CD4-positive, alpha-beta T cell treated with Interleukin-6 at 100 ng/mL for 8 hours (primary cell): ENCODE data around the gene ATP23.
A peak's percentile ranks its signal among the peaks of the same experiment; 100 is the strongest.

ENCODE experiments used
- DNase-seq: peaks from one replicate; pipeline ENCODE4 v3.0.0-alpha.2; 2020; ENCODE audit warnings: mixed read lengths, low spot score

The ATP23 gene

GRCh38 chr12:57941165-57941894 lies at the start of gene ATP23:
Gene ATP23, plus strand, starts transcription at chr12:57941567. Its CDS starts 135 bp downstream, at chr12:57941702.
- DNase-seq, result peak; percentile 93

GRCh38 chr12:57892232-57892972 lies 49.0 kb upstream of the ATP23 start:
- no peak for DNase-seq

- no peak for DNase-seq
These were observed 47.7 kb upstream of the ATP23 start for GRCh38 chr12:57893431-57894353.

DNA sequence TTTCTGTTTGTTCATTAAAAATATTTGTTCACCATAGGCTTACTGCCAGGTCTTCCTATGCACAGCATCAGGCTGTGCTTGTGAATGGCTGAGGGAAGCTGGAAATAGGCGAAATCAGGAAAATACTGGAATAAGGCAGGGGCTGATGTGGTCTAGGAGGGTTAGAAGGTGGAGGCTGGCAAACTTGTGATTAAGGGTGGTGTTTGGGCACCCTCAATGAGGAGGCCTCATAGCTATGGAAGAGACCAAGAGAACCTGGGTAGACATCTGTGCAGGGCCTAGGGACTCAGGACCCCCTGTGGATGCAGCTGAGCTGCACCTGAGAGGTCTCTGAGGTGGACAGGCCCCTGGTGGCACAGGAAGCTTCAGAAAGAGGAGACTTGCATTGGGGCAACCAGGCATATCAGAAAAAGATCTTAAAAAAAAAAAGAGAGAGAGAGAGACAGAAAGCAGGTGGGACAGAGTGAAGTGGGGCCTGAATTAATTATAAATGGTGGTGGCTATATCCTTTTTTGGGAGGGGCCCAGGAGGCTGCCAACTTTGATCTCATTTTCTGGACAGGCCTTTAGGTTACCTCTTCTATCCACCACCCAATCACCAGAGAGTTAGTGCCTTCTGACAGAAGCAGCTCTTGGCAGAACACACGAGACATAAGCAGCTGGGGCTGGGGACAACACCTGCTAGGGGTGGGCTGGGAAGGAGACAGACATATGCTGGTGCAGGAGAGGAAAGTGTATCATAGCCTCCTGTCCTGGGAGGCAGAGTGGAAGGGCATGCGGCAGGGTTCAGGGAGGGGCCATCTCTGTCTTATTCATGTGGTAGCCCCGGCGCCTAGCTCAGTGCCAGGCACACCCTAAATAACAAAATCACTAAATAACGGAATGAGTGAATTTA lies 46.7 kb upstream of the ATP23 start:
- no peak for DNase-seq

DNA sequence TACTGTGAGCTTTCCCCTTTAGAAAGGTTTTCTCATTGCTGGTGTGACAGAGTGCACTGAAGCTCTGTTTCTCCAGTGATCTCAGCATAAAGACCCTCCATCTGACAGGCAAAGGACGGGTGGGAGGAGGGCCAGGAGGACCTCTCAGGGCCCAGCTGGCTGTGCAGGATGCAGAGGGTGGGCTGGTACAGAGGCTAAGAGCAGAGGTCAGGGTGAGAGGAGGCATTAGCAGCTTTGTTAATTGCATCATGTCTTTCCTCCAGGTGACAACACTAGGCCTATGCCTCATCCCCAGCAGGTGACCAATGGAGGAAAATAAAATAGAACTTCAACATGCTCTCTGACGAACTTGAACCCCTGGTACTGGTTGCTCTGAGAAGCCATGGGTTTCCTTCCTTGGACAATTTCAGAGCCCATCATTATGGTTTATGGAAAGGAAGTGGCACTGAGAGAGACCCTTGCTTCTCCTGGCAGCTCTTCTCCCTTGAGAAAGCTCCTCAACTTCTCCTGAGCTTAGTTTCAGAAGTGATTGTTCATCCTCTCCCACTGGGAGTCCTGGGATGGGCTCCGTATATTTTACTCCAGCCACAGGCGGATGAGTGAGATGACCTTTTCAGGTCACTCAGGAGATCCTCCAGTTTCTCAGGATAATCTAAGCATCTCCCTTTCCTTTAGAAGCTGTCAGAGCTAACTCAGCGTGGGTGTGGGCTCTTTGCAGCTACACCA lies 45.8 kb upstream of the ATP23 start:
- DNase-seq, result no peak

DNA sequence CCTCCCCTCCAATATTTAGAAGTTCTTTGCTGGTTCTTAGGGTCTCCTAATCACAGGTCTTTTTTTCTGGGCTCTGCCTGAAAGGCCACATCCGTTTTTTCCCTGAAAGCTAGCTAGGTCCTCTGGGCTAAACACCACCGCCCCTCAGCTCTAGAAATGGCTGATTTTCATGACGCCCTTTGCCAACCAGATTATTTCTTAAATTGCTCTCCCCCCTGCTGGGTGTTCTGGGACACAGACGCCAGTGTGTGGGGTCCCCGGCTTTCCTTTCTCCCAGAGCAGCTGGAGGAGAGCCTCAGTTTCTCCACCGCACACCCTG lies 45.3 kb upstream of the ATP23 start:
- no peak for DNase-seq

DNA sequence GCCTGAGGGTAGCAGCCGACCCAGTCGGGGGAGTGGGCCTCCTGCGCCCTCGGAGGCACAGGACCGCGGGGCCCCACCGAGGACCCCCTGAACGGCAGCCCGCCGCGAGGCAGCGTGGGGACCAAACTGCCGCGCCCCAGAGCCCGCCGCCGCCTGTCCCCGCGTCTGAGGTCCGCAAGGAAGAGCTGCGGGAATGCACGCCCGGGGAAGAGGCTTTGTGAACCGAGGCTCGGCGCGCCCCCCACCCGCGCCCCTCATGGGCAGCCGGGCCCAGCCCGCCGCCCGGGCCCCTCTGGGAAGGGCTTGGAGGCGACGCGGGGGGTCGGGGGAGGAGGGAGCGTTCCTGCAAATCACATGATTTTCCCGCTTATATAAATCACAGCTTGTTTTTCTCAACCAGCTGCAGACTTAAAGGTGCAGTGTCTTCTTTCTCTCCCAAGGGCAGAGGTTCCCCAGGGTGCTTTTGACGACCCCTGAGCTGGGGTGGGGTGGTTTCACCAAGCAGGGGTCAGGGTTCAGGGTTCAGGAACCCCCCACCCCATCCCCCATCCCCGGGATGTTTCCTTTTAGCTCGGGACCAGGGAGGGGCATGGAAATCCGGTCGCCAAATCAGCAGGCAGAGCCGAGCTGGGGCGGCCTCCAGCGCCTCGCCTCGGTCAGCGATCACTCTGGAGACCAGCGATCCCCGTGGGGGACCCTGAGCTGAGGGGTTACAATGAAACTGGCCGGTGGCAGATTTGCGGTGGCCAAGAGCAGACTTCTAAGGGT lies 44.7 kb upstream of the ATP23 start:
- peak; percentile 28 for DNase-seq

- no peak for DNase-seq
These were observed 43.9 kb upstream of the ATP23 start for GRCh38 chr12:57897286-57897974.

- peak; percentile 19 for DNase-seq
These were observed 42.9 kb upstream of the ATP23 start for GRCh38 chr12:57898308-57898970.

GRCh38 chr12:57899010-57899662 lies 42.2 kb upstream of the ATP23 start:
- peak; percentile 82 for DNase-seq

GRCh38 chr12:57902478-57902969 lies 38.8 kb upstream of the ATP23 start:
- DNase-seq, result no peak

DNA sequence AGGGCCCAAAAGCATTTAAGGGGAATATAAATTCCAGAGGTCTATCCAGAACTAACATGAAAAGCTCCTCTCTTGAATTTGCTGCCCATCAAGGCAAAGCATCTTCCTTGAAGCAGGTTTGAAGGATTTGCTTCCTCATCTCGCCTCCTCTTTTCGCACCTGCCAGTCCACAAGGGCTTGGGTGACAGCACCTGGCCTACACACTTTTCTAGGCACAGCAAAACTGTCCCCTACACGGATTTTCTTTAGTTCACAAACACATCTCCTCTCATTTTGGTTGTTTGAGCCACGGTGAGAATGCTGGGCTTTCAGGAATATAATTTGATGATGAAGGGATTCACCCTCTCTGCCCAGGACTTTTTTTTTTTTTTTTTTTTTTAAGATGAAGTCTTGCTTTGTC lies 36.9 kb upstream of the ATP23 start:
- no peak for DNase-seq

DNA sequence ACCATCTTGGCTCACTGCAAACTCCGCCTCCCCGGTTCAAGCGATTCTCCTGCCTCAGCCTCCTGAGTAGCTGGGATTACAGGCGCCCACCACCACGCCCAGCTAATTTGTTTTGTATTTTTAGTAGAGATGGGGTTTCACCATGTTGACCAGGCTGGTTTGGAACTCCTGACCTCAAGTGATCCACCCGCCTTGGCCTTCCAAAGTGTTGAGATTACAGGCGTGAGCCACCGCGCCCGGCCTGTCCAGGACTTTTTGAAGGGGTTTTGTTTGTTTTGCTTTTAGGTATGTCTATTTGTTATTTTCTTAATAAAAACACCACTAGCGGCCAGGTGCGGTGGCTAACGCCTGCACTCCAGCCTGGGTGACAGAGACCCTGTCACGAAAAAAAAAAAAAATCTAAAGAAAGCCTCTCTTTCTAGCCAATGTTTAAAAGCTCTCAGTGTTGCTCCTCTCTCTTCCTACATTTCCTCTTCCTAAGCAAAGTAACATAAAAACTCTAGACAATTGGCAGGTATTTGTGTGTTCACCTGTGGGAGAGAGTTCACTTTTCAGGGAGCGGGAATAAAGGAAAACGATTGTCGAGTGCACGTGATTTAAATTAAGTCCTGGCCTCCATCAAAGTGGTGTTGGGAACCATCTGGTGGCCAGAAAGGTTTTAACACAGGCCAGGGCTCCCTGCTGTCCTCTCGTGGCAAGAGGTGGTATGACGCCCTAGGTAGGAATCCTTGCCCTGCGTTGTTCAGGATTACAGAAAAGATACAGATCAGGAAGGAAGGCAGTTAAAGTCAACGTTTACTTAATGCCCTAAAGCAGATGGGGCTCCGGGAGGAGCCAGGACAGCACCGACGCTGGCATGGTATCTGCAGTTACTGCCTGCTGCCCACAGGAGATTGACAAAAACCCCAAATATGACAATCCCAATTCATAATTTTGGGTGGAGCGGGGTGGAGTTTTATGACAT lies 36.2 kb upstream of the ATP23 start:
- peak; percentile 82 for DNase-seq

DNA sequence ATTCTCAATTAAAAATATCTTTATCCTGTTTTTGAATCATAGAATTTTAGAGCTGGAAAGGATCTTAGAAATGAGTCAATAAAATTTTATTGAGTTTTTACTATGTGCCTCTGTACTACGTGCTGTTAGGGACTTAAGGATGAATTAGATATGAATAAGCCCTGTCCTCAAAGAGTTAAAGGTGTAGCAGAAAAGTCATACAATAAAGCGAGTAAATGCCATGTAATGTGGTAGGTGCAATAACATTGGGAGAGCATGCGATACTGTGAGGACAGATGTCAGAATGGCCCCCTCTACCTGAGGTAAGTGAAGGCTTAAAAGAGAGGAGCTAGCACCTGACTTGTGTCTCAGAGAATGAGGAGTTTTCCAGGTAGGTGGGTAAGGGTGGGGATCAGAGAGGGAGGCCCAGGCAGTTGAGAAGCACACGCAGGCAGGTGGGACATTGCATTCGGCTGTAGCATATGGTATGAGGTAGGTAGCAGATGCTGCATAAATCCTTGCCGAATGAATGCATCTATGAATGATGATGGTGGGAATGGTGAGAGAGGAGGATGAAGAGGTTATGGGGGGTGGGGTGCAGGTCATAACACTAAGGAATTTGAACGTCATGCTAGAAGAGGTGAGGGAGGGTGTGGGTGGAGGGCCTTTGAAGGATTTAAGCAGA lies 35.4 kb upstream of the ATP23 start:
- DNase-seq, result no peak

GRCh38 chr12:57906821-57907220 lies 34.5 kb upstream of the ATP23 start:
- no peak for DNase-seq

- DNase-seq, result no peak
These were observed 34.1 kb upstream of the ATP23 start for GRCh38 chr12:57907281-57907680.
